OCI-LY3 (cell line): ENCODE data around the gene CDH4.
"Not testable (repeated sequence)": the region's sequence is repeated elsewhere in the genome, so short reads cannot be mapped to it uniquely, and the experiment has no call there.

Source experiments
- H2AFZ ChIP-seq: fragments of 200-600, 300-600 bp; shearing (Covaris generic); 2 replicates; pipeline ENCODE4 v1.6.0; 2014; ENCODE audit warnings: antibody characterized with exemption, low read depth, low read length
- H3K27ac ChIP-seq: fragments of 200-600, 300-600 bp; sonication (generic); 2 replicates; pipeline ENCODE4 v1.5.1; 2014; ENCODE audit warnings: mild to moderate bottlenecking, low read length, moderate library complexity, mixed read lengths
- H3K27me3 ChIP-seq: fragments of 200-600, 300-600 bp; sonication (generic); 2 replicates; pipeline ENCODE4 v1.6.1; 2014; ENCODE audit warnings: low read depth, low read length, mixed read lengths
- H3K36me3 ChIP-seq: fragments of 200-600, 300-600 bp; sonication (generic); replicated peaks from 2 replicates; pipeline ENCODE3; 2014; ENCODE audit warnings: low read depth, low read length, mixed read lengths
- H3K4me1 ChIP-seq: fragments of 300-600, 200-600 bp; sonication (generic); 2 replicates; pipeline ENCODE4 v1.6.1; 2014; ENCODE audit warnings: low read length, mixed read lengths
- H3K4me2 ChIP-seq: fragments of 200-600, 300-600 bp; sonication (generic); 2 replicates; pipeline ENCODE4 v1.6.1; 2014; ENCODE audit warnings: low read length, mixed read lengths
- H3K4me3 ChIP-seq: fragments of 300-600, 200-600 bp; sonication (generic); 2 replicates; pipeline ENCODE4 v1.5.1; 2014; ENCODE audit warnings: antibody characterized with exemption, mild to moderate bottlenecking, low read length, moderate library complexity
- H3K79me2 ChIP-seq: fragments of 300-600, 200-600 bp; shearing (Covaris generic); 2 replicates; pipeline ENCODE4 v1.6.1; 2014; ENCODE audit warnings: mild to moderate bottlenecking, low read length, mixed read lengths
- H3K9ac ChIP-seq: fragments of 300-600, 200-600 bp; shearing (Covaris generic); 2 replicates; pipeline ENCODE4 v1.6.0; 2014; ENCODE audit warnings: mild to moderate bottlenecking, low read length, moderate library complexity
- H3K9me3 ChIP-seq: fragments of 200-600, 300-600 bp; shearing (Covaris generic); 2 replicates; pipeline ENCODE4 v1.6.1; 2014; ENCODE audit warnings: low read length, mixed read lengths; ENCODE audit not compliant: insufficient read depth
- H4K20me1 ChIP-seq: fragments of 200-600, 300-600 bp; sonication (generic); 2 replicates; pipeline ENCODE4 v1.6.1; 2016; ENCODE audit warnings: low read length, mixed read lengths; ENCODE audit not compliant: insufficient read depth
- CTCF ChIP-seq: fragments of 200-600, 300-600 bp; sonication (generic); IDR thresholded peaks from 2 replicates; pipeline ENCODE4 v1.5.1; 2014; ENCODE audit warnings: antibody characterized with exemption, low read length, low read depth
- EZH2phosphoT487 ChIP-seq: fragments of 200-600 bp; shearing (Covaris generic); IDR thresholded peaks from 2 replicates; pipeline ENCODE4 v1.6.1; 2018; ENCODE audit warnings: antibody characterized with exemption, mixed run types, low read depth

Gene CDH4

GRCh38 chr20:61983965-61984364, 731.9 kb downstream of the CDH4 start:
- Histone ChIP-seq H3K79me2 (no peaks in the 10 kb centered on the region), H3K9ac (no peak overlapping the region), H3K4me2 (no peak overlapping the region), H2AFZ (no peak overlapping the region), H4K20me1 (0 out of 2 replicates have a peak, but pooled peaks cover 2% of the 10 kb centered on the region), H3K4me3 (no peak overlapping the region), H3K36me3 (peaks cover 4% of the 10 kb centered on the region), H3K4me1 (no peaks in the 10 kb centered on the region), H3K27ac (no peak overlapping the region), H3K27me3 (no peaks in the 10 kb centered on the region), H3K9me3 (no peaks in the 10 kb centered on the region)
- TF ChIP-seq CTCF (no peak), EZH2phosphoT487 (no peak)

- H4K20me1 ChIP-seq, H2AFZ ChIP-seq, H3K27me3 ChIP-seq, H3K4me2 ChIP-seq, H3K27ac ChIP-seq, H3K36me3 ChIP-seq, H3K79me2 ChIP-seq, H3K9ac ChIP-seq, H3K4me3 ChIP-seq, H3K9me3 ChIP-seq, H3K4me1 ChIP-seq: not testable (repeated sequence)
Measured at GRCh38 chr20:61984431-61984830, 732.4 kb downstream of the CDH4 start.

- Histone ChIP-seq H3K9ac (no peak overlapping the region), H3K4me2 (no peak overlapping the region), H2AFZ (no peak overlapping the region), H3K27me3 (no peaks in the 10 kb centered on the region), H4K20me1 (0 out of 2 replicates have a peak, but pooled peaks cover 2% of the 10 kb centered on the region), H3K4me3 (no peak overlapping the region), H3K36me3 (peaks cover 8% of the 10 kb centered on the region), H3K79me2 (no peaks in the 10 kb centered on the region), H3K9me3 (no peaks in the 10 kb centered on the region), H3K4me1 (no peaks in the 10 kb centered on the region), H3K27ac (no peak overlapping the region)
- TF ChIP-seq CTCF (no peak), EZH2phosphoT487 (no peak)
Measured at GRCh38 chr20:61985096-61985495, 733.0 kb downstream of the CDH4 start.

- H3K9me3 ChIP-seq = no peaks in the 10 kb centered on the region
- no peaks in the 10 kb centered on the region for H3K4me1 ChIP-seq
- TF ChIP-seq EZH2phosphoT487 (no peak), CTCF (no peak)
- no peaks in the 10 kb centered on the region for H3K79me2 ChIP-seq
- H3K9ac ChIP-seq = no peak overlapping the region
- no peak overlapping the region for H3K27ac ChIP-seq
- H3K4me3 ChIP-seq = no peak overlapping the region
- H2AFZ ChIP-seq = no peak overlapping the region
- H3K27me3 ChIP-seq = no peaks in the 10 kb centered on the region
- H4K20me1 ChIP-seq = 0 out of 2 replicates have a peak, but pooled peaks cover 2% of the 10 kb centered on the region
- H3K4me2 ChIP-seq = no peak overlapping the region
- H3K36me3 ChIP-seq = peaks cover 16% of the 10 kb centered on the region
Measured at GRCh38 chr20:61986762-61987321, 734.8 kb downstream of the CDH4 start.

GRCh38 chr20:61988665-61989064, 736.6 kb downstream of the CDH4 start:
- TF ChIP-seq CTCF (no peak), EZH2phosphoT487 (no peak)
- no peaks in the 10 kb centered on the region for H3K27me3 ChIP-seq
- H3K9me3 ChIP-seq = no peaks in the 10 kb centered on the region
- H3K27ac ChIP-seq = no peak overlapping the region
- peaks cover 33% of the 10 kb centered on the region for H3K36me3 ChIP-seq
- H3K9ac ChIP-seq = no peak overlapping the region
- no peak overlapping the region for H3K4me3 ChIP-seq
- H3K79me2 ChIP-seq = no peaks in the 10 kb centered on the region
- H3K4me2 ChIP-seq = no peak overlapping the region
- no peak overlapping the region for H2AFZ ChIP-seq
- no peaks in the 10 kb centered on the region for H4K20me1 ChIP-seq
- no peaks in the 10 kb centered on the region for H3K4me1 ChIP-seq
